Trophoblast cell (in vitro differentiated cells and primary cell): ENCODE measurements around the gene PGBD5.

Experiments
- DNase-seq, 2 donors: peaks; one replicate each; pipeline ENCODE4 v3.0.0-alpha.2; 2016
- H2AFZ ChIP-seq: 2 replicates; pipeline ENCODE4 v1.6.1; 2013; ENCODE audit warnings: low read length, moderate library complexity, mild to moderate bottlenecking; ENCODE audit not compliant: insufficient read depth, poor library complexity
- H2AK5ac ChIP-seq: 2 replicates; pipeline ENCODE4 v1.6.1; 2013; ENCODE audit warnings: mild to moderate bottlenecking, low read length
- H2BK120ac ChIP-seq: 2 replicates; pipeline ENCODE4 v1.6.1; 2013; ENCODE audit warnings: low read length, mild to moderate bottlenecking, moderate library complexity; ENCODE audit not compliant: insufficient read depth, poor library complexity
- H2BK12ac ChIP-seq: 2 replicates; pipeline ENCODE4 v1.6.1; 2013; ENCODE audit warnings: mild to moderate bottlenecking, low read length, moderate library complexity
- H2BK5ac ChIP-seq: 2 replicates; pipeline ENCODE4 v1.6.1; 2013; ENCODE audit warnings: low read length, low read depth, moderate library complexity, mild to moderate bottlenecking; ENCODE audit not compliant: poor library complexity
- H3K14ac ChIP-seq: 2 replicates; pipeline ENCODE4 v1.6.1; 2013; ENCODE audit warnings: mild to moderate bottlenecking, low read length
- H3K18ac ChIP-seq: 2 replicates; pipeline ENCODE4 v1.6.1; 2013; ENCODE audit warnings: mild to moderate bottlenecking, low read length
- H3K23ac ChIP-seq: 2 replicates; pipeline ENCODE4 v1.6.1; 2013; ENCODE audit warnings: low read length
- H3K27ac ChIP-seq: 2 replicates; pipeline ENCODE4 v1.5.1; 2013; ENCODE audit warnings: low read depth, mild to moderate bottlenecking, inconsistent platforms, low read length, moderate library complexity
- H3K27me3 ChIP-seq: 2 replicates; pipeline ENCODE4 v1.6.1; 2013; ENCODE audit warnings: inconsistent platforms, mild to moderate bottlenecking, low read length, moderate library complexity; ENCODE audit not compliant: insufficient read depth
- H3K36me3 ChIP-seq, 2 experiments: 1 replicate in 1 of 2; 2 replicates in 1 of 2; pipeline ENCODE4 v1.6.1; 2013; ENCODE audit warnings: low read length in 2 of 2, mild to moderate bottlenecking in 2 of 2, moderate library complexity in 1 of 2; ENCODE audit not compliant: insufficient read depth in 2 of 2, control insufficient read depth in 1 of 2
- H3K4ac ChIP-seq: 2 replicates; pipeline ENCODE4 v1.6.1; 2013; ENCODE audit warnings: low read depth, mild to moderate bottlenecking, low read length, moderate library complexity
- H3K4me1 ChIP-seq, 2 experiments: 1 replicate in 1 of 2; 2 replicates in 1 of 2; pipeline ENCODE4 v1.6.1; 2013; ENCODE audit warnings: low read length in 2 of 2, mild to moderate bottlenecking in 2 of 2, moderate library complexity in 1 of 2; ENCODE audit not compliant: insufficient read depth in 2 of 2, control insufficient read depth in 1 of 2
- H3K4me2 ChIP-seq: 2 replicates; pipeline ENCODE4 v1.6.1; 2013; ENCODE audit warnings: inconsistent platforms, mild to moderate bottlenecking, low read length, moderate library complexity
- H3K4me3 ChIP-seq: 2 replicates; pipeline ENCODE4 v1.5.1; 2013; ENCODE audit warnings: mild to moderate bottlenecking, low read depth, low read length, inconsistent platforms
- H3K79me1 ChIP-seq: one replicate; pipeline ENCODE4 v1.6.1; 2013; ENCODE audit warnings: low read length
- H3K79me2 ChIP-seq: 2 replicates; pipeline ENCODE4 v1.6.1; 2013; ENCODE audit warnings: low read length, mild to moderate bottlenecking; ENCODE audit not compliant: control insufficient read depth, insufficient read depth, poor library complexity
- H3K9ac ChIP-seq: 2 replicates; pipeline ENCODE4 v1.6.1; 2013; ENCODE audit warnings: mild to moderate bottlenecking, low read length
- H3K9me3 ChIP-seq: 2 replicates; pipeline ENCODE4 v1.6.1; 2013; ENCODE audit warnings: low read depth, mild to moderate bottlenecking, control low read depth, inconsistent platforms, low read length; ENCODE audit not compliant: insufficient read depth
- H4K12ac ChIP-seq: 2 replicates; pipeline ENCODE4 v1.6.1; 2013; ENCODE audit warnings: low read depth, mild to moderate bottlenecking, low read length, moderate library complexity
- H4K8ac ChIP-seq: 2 replicates; pipeline ENCODE4 v1.6.1; 2013; ENCODE audit warnings: low read depth, mild to moderate bottlenecking, low read length, moderate library complexity
- H4K91ac ChIP-seq: one replicate; pipeline ENCODE4 v1.6.1; 2013; ENCODE audit warnings: low read depth, mild to moderate bottlenecking, low read length, moderate library complexity
- WGBS: extraction: QIAGEN DNeasy Blood & Tissue Kit; methylation state at CpG from one replicate; pipeline ENCODE4 v1.1.7; 2013; ENCODE audit warnings: missing lambda C conversion rate; ENCODE audit not compliant: insufficient read length, insufficient coverage; ENCODE audit errors: extremely low coverage; 5-methylcytosine and 5-hydroxymethylcytosine counted together

The PGBD5 gene

GRCh38 chr1:230386637-230387262 lies 39.4 kb downstream of the PGBD5 start:
- Histone ChIP-seq H3K18ac (no peak overlapping the region), H4K8ac (no peak overlapping the region), H3K4me2 (no peak overlapping the region)

GRCh38 chr1:230385930-230386329 lies 40.2 kb downstream of the PGBD5 start:
- H4K12ac ChIP-seq: no peak overlapping the region
- WGBS: no CpG with 5 or more reads among the region's 4 CpGs
- H3K4me1 ChIP-seq: peaks cover 4 to 10% of the 10 kb centered on the region in 2 experiments
- DNase-seq: no peak
- no peaks in the 10 kb centered on the region for H3K27me3 ChIP-seq
- no peak overlapping the region for H3K4me2 ChIP-seq
- no peak overlapping the region for H2BK5ac ChIP-seq
- no peak overlapping the region for H2AFZ ChIP-seq
- no peaks in the 10 kb centered on the region for H3K79me1 ChIP-seq
- no peak overlapping the region for H3K23ac ChIP-seq
- H3K27ac ChIP-seq: no peak overlapping the region
- no peak overlapping the region for H4K8ac ChIP-seq
- H2BK12ac ChIP-seq: no peak overlapping the region
- H3K14ac ChIP-seq: no peak overlapping the region
- H3K79me2 ChIP-seq: no peaks in the 10 kb centered on the region
- H3K9me3 ChIP-seq: no peaks in the 10 kb centered on the region
- H3K4ac ChIP-seq: no peak overlapping the region
- H4K91ac ChIP-seq: no peak overlapping the region
- H3K4me3 ChIP-seq: no peak overlapping the region
- no peak overlapping the region for H2AK5ac ChIP-seq
- H3K9ac ChIP-seq: no peak overlapping the region
- no peak overlapping the region for H2BK120ac ChIP-seq
- H3K36me3 ChIP-seq: no peaks in the 10 kb centered on the region
- no peak overlapping the region for H3K18ac ChIP-seq

More at GRCh38 chr1:230386637-230387262, 39.4 kb downstream of the PGBD5 start:
- Histone ChIP-seq H3K4me1 (peaks cover 2 to 6% of the 10 kb centered on the region in 2 experiments), H3K9ac (no peak overlapping the region), H3K79me2 (no peaks in the 10 kb centered on the region), H4K12ac (no peak overlapping the region), H3K27me3 (no peaks in the 10 kb centered on the region), H4K91ac (no peak overlapping the region), H3K14ac (no peak overlapping the region), H2BK12ac (no peak overlapping the region), H3K23ac (no peak overlapping the region), H3K27ac (no peak overlapping the region), H3K79me1 (no peaks in the 10 kb centered on the region), H3K4ac (no peak overlapping the region), H2BK120ac (no peak overlapping the region), H3K4me3 (no peak overlapping the region), H3K36me3 (no peaks in the 10 kb centered on the region), H3K9me3 (no peaks in the 10 kb centered on the region), H2AFZ (no peak overlapping the region), H2BK5ac (no peak overlapping the region), H2AK5ac (no peak overlapping the region)
- no peak for DNase-seq
- no CpG with 5 or more reads among the region's 6 CpGs for WGBS

- Histone ChIP-seq H4K8ac (no peak overlapping the region), H2BK120ac (no peak overlapping the region), H2AFZ (no peak overlapping the region), H3K23ac (no peak overlapping the region), H3K18ac (no peak overlapping the region), H3K14ac (no peak overlapping the region), H3K4me1 (peaks cover 4 to 10% of the 10 kb centered on the region in 2 experiments), H3K79me1 (no peaks in the 10 kb centered on the region), H4K91ac (no peak overlapping the region), H3K9ac (no peak overlapping the region), H2BK12ac (no peak overlapping the region), H2BK5ac (no peak overlapping the region), H4K12ac (no peak overlapping the region), H2AK5ac (no peak overlapping the region), H3K4me2 (no peak overlapping the region), H3K27me3 (no peaks in the 10 kb centered on the region), H3K27ac (no peak overlapping the region), H3K9me3 (no peaks in the 10 kb centered on the region), H3K36me3 (no peaks in the 10 kb centered on the region), H3K79me2 (no peaks in the 10 kb centered on the region), H3K4ac (no peak overlapping the region), H3K4me3 (no peak overlapping the region)
- WGBS: no CpG with 5 or more reads among the region's 2 CpGs
- DNase-seq: no peak
These were observed 41.0 kb downstream of the PGBD5 start for GRCh38 chr1:230385158-230385450.

GRCh38 chr1:230384380-230385157 lies 41.6 kb downstream of the PGBD5 start:
- H2AFZ ChIP-seq: no peak overlapping the region
- H4K12ac ChIP-seq: no peak overlapping the region
- no peak overlapping the region for H2BK120ac ChIP-seq
- no peak overlapping the region for H3K27ac ChIP-seq
- H3K79me2 ChIP-seq: no peaks in the 10 kb centered on the region
- WGBS: no CpG with 5 or more reads among the region's 17 CpGs
- peaks cover 4 to 10% of the 10 kb centered on the region in 2 experiments for H3K4me1 ChIP-seq
- H3K18ac ChIP-seq: no peak overlapping the region
- no peaks in the 10 kb centered on the region for H3K79me1 ChIP-seq
- no peak overlapping the region for H4K8ac ChIP-seq
- no peaks in the 10 kb centered on the region for H3K27me3 ChIP-seq
- no peak overlapping the region for H2BK12ac ChIP-seq
- H3K4me3 ChIP-seq: no peak overlapping the region
- no peak overlapping the region for H2BK5ac ChIP-seq
- H3K4ac ChIP-seq: no peak overlapping the region
- H3K14ac ChIP-seq: no peak overlapping the region
- no peak overlapping the region for H2AK5ac ChIP-seq
- DNase-seq: no peak
- no peak overlapping the region for H4K91ac ChIP-seq
- H3K4me2 ChIP-seq: no peak overlapping the region
- no peak overlapping the region for H3K9ac ChIP-seq
- H3K23ac ChIP-seq: no peak overlapping the region
- peaks cover under 1% of the 10 kb centered on the region for H3K9me3 ChIP-seq
- no peaks in the 10 kb centered on the region for H3K36me3 ChIP-seq
